Parathyroid adenoma (tissue), 2 donors: Measurements from ENCODE around the gene KNDC1.

Experiments used
- H2AFZ ChIP-seq: fragments of 300-600 bp; sonication (generic); one replicate; pipeline ENCODE4 v1.7.0; 2017; ENCODE audit warnings: antibody characterized with exemption, mild to moderate bottlenecking
- H3K27ac ChIP-seq: fragments of 300-600 bp; sonication (generic); one replicate; pipeline ENCODE4 v1.7.0; 2017
- H3K27me3 ChIP-seq: fragments of 300-600 bp; sonication (generic); one replicate; pipeline ENCODE4 v1.7.0; 2017; ENCODE audit warnings: low read length; ENCODE audit not compliant: control insufficient read depth, insufficient read depth
- H3K36me3 ChIP-seq: fragments of 300-600 bp; sonication (generic); one replicate; pipeline ENCODE4 v1.7.0; 2017; ENCODE audit warnings: low read length; ENCODE audit not compliant: control insufficient read depth, insufficient read depth
- H3K4me1 ChIP-seq: fragments of 300-600 bp; sonication (generic); one replicate; pipeline ENCODE4 v1.7.0; 2017; ENCODE audit warnings: control low read depth
- H3K4me2 ChIP-seq: fragments of 300-600 bp; sonication (generic); one replicate; pipeline ENCODE4 v1.7.0; 2017; ENCODE audit warnings: low read length
- H3K4me3 ChIP-seq: fragments of 300-600 bp; sonication (generic); one replicate; pipeline ENCODE4 v1.7.0; 2017; ENCODE audit warnings: low read depth, low read length
- H3K79me2 ChIP-seq: fragments of 300-600 bp; sonication (generic); one replicate; pipeline ENCODE4 v1.7.0; 2017; ENCODE audit warnings: control low read depth
- H3K9ac ChIP-seq: fragments of 300-600 bp; sonication (generic); one replicate; pipeline ENCODE4 v1.7.0; 2017; ENCODE audit warnings: mild to moderate bottlenecking
- H3K9me3 ChIP-seq: fragments of 300-600 bp; sonication (generic); one replicate; pipeline ENCODE4 v1.7.0; 2017; ENCODE audit warnings: low read length; ENCODE audit not compliant: control insufficient read depth
- TF ChIP-seq, protein P1 (sequence below): fragments of 300-600 bp; sonication (generic); IDR thresholded peaks from one replicate; pipeline ENCODE4 v1.7.0; 2017; ENCODE audit warnings: antibody characterized with exemption, mild to moderate bottlenecking
- donor health status: primary hyperparathyroidism.

The KNDC1 gene

DNA sequence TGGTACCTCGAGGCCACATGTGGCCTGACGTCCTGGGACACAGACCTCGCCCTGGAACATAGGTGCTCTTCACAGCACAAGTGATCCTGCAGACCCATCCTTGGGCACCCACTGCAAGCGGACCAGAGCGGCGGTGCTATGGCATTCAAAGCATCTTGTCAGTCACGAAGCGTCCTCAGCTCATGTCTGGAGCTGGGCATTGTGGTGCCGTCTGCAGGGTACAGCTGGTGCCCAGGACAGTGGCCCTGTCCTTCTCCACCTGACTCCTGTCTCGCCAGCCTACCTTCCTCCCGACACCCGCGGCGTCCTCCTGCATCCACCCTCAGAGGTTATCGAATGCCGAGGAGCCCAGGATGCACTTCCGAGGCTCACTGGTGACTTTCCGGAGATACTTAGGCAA, 45.8 kb upstream of the KNDC1 start:
- Histone ChIP-seq H3K9me3 (no peaks in the 10 kb centered on the region), H3K79me2 (no peaks in the 10 kb centered on the region), H3K9ac (no peak overlapping the region), H3K36me3 (no peaks in the 10 kb centered on the region), H3K4me1 (no peaks in the 10 kb centered on the region), H3K27ac (no peak overlapping the region), H3K27me3 (no peaks in the 10 kb centered on the region), H2AFZ (no peak overlapping the region), H3K4me3 (no peak overlapping the region), H3K4me2 (no peak overlapping the region)
- TF ChIP-seq, protein P1, sequence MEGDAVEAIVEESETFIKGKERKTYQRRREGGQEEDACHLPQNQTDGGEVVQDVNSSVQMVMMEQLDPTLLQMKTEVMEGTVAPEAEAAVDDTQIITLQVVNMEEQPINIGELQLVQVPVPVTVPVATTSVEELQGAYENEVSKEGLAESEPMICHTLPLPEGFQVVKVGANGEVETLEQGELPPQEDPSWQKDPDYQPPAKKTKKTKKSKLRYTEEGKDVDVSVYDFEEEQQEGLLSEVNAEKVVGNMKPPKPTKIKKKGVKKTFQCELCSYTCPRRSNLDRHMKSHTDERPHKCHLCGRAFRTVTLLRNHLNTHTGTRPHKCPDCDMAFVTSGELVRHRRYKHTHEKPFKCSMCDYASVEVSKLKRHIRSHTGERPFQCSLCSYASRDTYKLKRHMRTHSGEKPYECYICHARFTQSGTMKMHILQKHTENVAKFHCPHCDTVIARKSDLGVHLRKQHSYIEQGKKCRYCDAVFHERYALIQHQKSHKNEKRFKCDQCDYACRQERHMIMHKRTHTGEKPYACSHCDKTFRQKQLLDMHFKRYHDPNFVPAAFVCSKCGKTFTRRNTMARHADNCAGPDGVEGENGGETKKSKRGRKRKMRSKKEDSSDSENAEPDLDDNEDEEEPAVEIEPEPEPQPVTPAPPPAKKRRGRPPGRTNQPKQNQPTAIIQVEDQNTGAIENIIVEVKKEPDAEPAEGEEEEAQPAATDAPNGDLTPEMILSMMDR: no peak

DNA sequence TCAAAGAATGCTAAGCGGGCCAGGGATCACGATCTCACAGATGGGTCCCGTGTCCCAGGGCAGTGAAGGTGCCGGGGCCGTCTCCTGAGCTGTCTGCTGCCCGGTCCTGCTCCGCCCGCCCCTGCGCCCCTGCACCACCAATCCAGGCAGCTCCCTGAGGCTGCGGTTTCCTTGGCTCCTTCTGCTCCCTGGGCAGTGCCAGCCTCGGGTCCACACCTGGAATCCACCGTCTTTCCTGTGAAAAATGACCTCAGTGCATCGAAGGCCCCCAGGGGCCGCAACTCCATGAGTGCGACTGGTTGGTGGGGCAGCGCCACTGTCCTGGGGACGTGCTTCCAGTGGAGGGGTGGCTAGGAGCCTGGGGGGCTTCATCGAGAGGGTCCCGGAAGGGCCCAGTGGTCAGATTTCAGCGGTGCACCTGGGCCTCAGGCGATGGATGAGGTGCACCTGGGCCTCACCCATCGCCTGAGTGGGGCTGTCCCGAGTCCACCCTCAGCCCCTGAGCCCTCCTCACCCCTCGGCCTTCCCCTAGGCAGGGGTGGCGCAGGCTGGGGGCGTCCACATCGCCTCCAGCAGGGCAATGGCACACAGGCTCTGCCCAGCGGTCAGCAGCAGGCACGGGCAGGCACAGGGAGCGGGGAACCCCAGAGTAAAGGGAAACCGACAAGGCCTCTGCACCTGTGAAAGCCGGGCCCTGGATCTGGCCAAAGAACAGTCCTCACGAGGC, 45.1 kb upstream of the KNDC1 start:
- Histone ChIP-seq H3K9ac (no peak overlapping the region), H3K4me3 (no peak overlapping the region), H3K36me3 (no peaks in the 10 kb centered on the region), H3K27ac (no peak overlapping the region), H3K27me3 (no peaks in the 10 kb centered on the region), H3K9me3 (no peaks in the 10 kb centered on the region), H3K4me1 (no peaks in the 10 kb centered on the region), H3K4me2 (no peak overlapping the region), H2AFZ (no peak overlapping the region), H3K79me2 (no peaks in the 10 kb centered on the region)
- TF ChIP-seq, protein P1: no peak

- no peaks in the 10 kb centered on the region for H3K79me2 ChIP-seq
- no peak overlapping the region for H3K4me2 ChIP-seq
- H3K27me3 ChIP-seq: no peaks in the 10 kb centered on the region
- TF ChIP-seq, protein P1: no peak
- H3K27ac ChIP-seq: no peak overlapping the region
- no peak overlapping the region for H3K4me3 ChIP-seq
- no peaks in the 10 kb centered on the region for H3K36me3 ChIP-seq
- no peaks in the 10 kb centered on the region for H3K4me1 ChIP-seq
- H3K9me3 ChIP-seq: no peaks in the 10 kb centered on the region
- no peak overlapping the region for H3K9ac ChIP-seq
- no peak overlapping the region for H2AFZ ChIP-seq
These were observed 44.6 kb upstream of the KNDC1 start for GRCh38 chr10:133115453-133115842.

GRCh38 chr10:133115976-133116375, 44.0 kb upstream of the KNDC1 start:
- no peaks in the 10 kb centered on the region for H3K4me1 ChIP-seq
- no peaks in the 10 kb centered on the region for H3K27me3 ChIP-seq
- H3K36me3 ChIP-seq: no peaks in the 10 kb centered on the region
- H3K9ac ChIP-seq: no peak overlapping the region
- H3K79me2 ChIP-seq: no peaks in the 10 kb centered on the region
- H3K4me3 ChIP-seq: no peak overlapping the region
- no peak overlapping the region for H2AFZ ChIP-seq
- TF ChIP-seq, protein P1: no peak
- no peak overlapping the region for H3K27ac ChIP-seq
- no peaks in the 10 kb centered on the region for H3K9me3 ChIP-seq
- H3K4me2 ChIP-seq: no peak overlapping the region

- no peak overlapping the region for H3K27ac ChIP-seq
- TF ChIP-seq, protein P1: no peak
- H3K79me2 ChIP-seq: no peaks in the 10 kb centered on the region
- no peak overlapping the region for H3K9ac ChIP-seq
- H3K4me1 ChIP-seq: no peaks in the 10 kb centered on the region
- H3K27me3 ChIP-seq: no peaks in the 10 kb centered on the region
- no peak overlapping the region for H3K4me2 ChIP-seq
- no peak overlapping the region for H3K4me3 ChIP-seq
- H2AFZ ChIP-seq: no peak overlapping the region
- H3K36me3 ChIP-seq: no peaks in the 10 kb centered on the region
- no peaks in the 10 kb centered on the region for H3K9me3 ChIP-seq
These were observed 43.6 kb upstream of the KNDC1 start for GRCh38 chr10:133116455-133116854.
